Measurements from ENCODE around the gene UGT1A7.
"Not testable (repeated sequence)": the region's sequence is repeated elsewhere in the genome, so short reads cannot be mapped to it uniquely, and the experiment has no call there.

Gene UGT1A7

GRCh38 chr2:233718552-233718951 lies 36.9 kb downstream of the UGT1A7 start, which contains the start of gene UGT1A4:
Gene UGT1A4, plus strand, starts transcription at chr2:233718736. Its CDS starts 85 bp downstream, at chr2:233718821.
- no peak for DNase-seq (ENCODE audit: low read depth)
- H3K9me3 ChIP-seq (ENCODE audit: control insufficient read depth, low read length) = peaks cover 5% of the 10 kb centered on the region
- no peak within 1 kb of the TSS for H3K4me3 ChIP-seq (ENCODE audit: low read length)
- H3K9ac ChIP-seq (ENCODE audit: low read length) = no peak within 1 kb of the TSS
- H3K36me3 ChIP-seq (ENCODE audit: control insufficient read depth, insufficient read depth, low read length, severe bottlenecking) = no peaks in the 10 kb centered on the region
- H3K4me1 ChIP-seq (ENCODE audit: control insufficient read depth, insufficient read depth, low read length) = no peaks in the 10 kb centered on the region
- peaks cover 32% of the 10 kb centered on the region for H3K27me3 ChIP-seq (replicated peaks; ENCODE audit: control insufficient read depth, insufficient read depth, low read length)

GRCh38 chr2:233728723-233729301 lies 47.1 kb downstream of the UGT1A7 start, which contains the start of gene UGT1A3:
Gene UGT1A3, plus strand, starts transcription at chr2:233729042. Its CDS starts 85 bp downstream, at chr2:233729127.
- H3K27me3 ChIP-seq (replicated peaks; ENCODE audit: control insufficient read depth, insufficient read depth, low read length) = peaks cover 5% of the 10 kb centered on the region
- no peaks in the 10 kb centered on the region for H3K4me1 ChIP-seq (ENCODE audit: control insufficient read depth, insufficient read depth, low read length)
- DNase-seq (ENCODE audit: low read depth) = no peak
- H3K4me3 ChIP-seq (ENCODE audit: low read length) = no peak within 1 kb of the TSS
- no peaks in the 10 kb centered on the region for H3K9me3 ChIP-seq (ENCODE audit: control insufficient read depth, low read length)
- H3K9ac ChIP-seq (ENCODE audit: low read length) = no peak within 1 kb of the TSS
- no peaks in the 10 kb centered on the region for H3K36me3 ChIP-seq (ENCODE audit: control insufficient read depth, insufficient read depth, low read length, severe bottlenecking)

- not testable (repeated sequence) for H3K4me1 ChIP-seq (ENCODE audit: control insufficient read depth, insufficient read depth, low read length); H3K36me3 ChIP-seq (ENCODE audit: control insufficient read depth, insufficient read depth, low read length, severe bottlenecking); H3K4me3 ChIP-seq (ENCODE audit: low read length); H3K9ac ChIP-seq (ENCODE audit: low read length); H3K9me3 ChIP-seq (ENCODE audit: control insufficient read depth, low read length); DNase-seq (ENCODE audit: low read depth)
- H3K27me3 ChIP-seq (replicated peaks; ENCODE audit: control insufficient read depth, insufficient read depth, low read length) = peaks cover 10% of the 10 kb centered on the region
Measured at GRCh38 chr2:233736868-233737653, 55.4 kb downstream of the UGT1A7 start.

- Histone ChIP-seq H3K9me3 (ENCODE audit: control insufficient read depth, low read length) (no peaks in the 10 kb centered on the region), H3K4me1 (ENCODE audit: control insufficient read depth, insufficient read depth, low read length) (no peaks in the 10 kb centered on the region), H3K4me3 (ENCODE audit: low read length) (no peak overlapping the region), H3K27me3 (replicated peaks; ENCODE audit: control insufficient read depth, insufficient read depth, low read length) (peaks cover 14% of the 10 kb centered on the region), H3K36me3 (ENCODE audit: control insufficient read depth, insufficient read depth, low read length, severe bottlenecking) (no peaks in the 10 kb centered on the region), H3K9ac (ENCODE audit: low read length) (no peak overlapping the region)
- DNase-seq (ENCODE audit: low read depth) = no peak
Measured at GRCh38 chr2:233740870-233741269, 59.2 kb downstream of the UGT1A7 start.

- DNase-seq (ENCODE audit: low read depth) = no peak
- no peaks in the 10 kb centered on the region for H3K36me3 ChIP-seq (ENCODE audit: control insufficient read depth, insufficient read depth, low read length, severe bottlenecking)
- no peaks in the 10 kb centered on the region for H3K4me1 ChIP-seq (ENCODE audit: control insufficient read depth, insufficient read depth, low read length)
- no peak overlapping the region for H3K4me3 ChIP-seq (ENCODE audit: low read length)
- H3K27me3 ChIP-seq (replicated peaks; ENCODE audit: control insufficient read depth, insufficient read depth, low read length) = peaks cover 10% of the 10 kb centered on the region
- H3K9ac ChIP-seq (ENCODE audit: low read length) = no peak overlapping the region
- no peaks in the 10 kb centered on the region for H3K9me3 ChIP-seq (ENCODE audit: control insufficient read depth, low read length)
Measured at GRCh38 chr2:233743464-233744259, 62.0 kb downstream of the UGT1A7 start.

GRCh38 chr2:233745073-233745755 lies 63.5 kb downstream of the UGT1A7 start:
- Histone ChIP-seq H3K27me3 (replicated peaks; ENCODE audit: control insufficient read depth, insufficient read depth, low read length) (peaks cover 10% of the 10 kb centered on the region), H3K9ac (ENCODE audit: low read length) (no peak overlapping the region), H3K4me3 (ENCODE audit: low read length) (no peak overlapping the region), H3K4me1 (ENCODE audit: control insufficient read depth, insufficient read depth, low read length) (no peaks in the 10 kb centered on the region), H3K36me3 (ENCODE audit: control insufficient read depth, insufficient read depth, low read length, severe bottlenecking) (no peaks in the 10 kb centered on the region), H3K9me3 (ENCODE audit: control insufficient read depth, low read length) (no peaks in the 10 kb centered on the region)
- no peak for DNase-seq (ENCODE audit: low read depth)

- not testable (repeated sequence) for H3K4me1 ChIP-seq (ENCODE audit: control insufficient read depth, insufficient read depth, low read length); H3K9me3 ChIP-seq (ENCODE audit: control insufficient read depth, low read length); DNase-seq (ENCODE audit: low read depth); H3K27me3 ChIP-seq (replicated peaks; ENCODE audit: control insufficient read depth, insufficient read depth, low read length); H3K4me3 ChIP-seq (ENCODE audit: low read length); H3K36me3 ChIP-seq (ENCODE audit: control insufficient read depth, insufficient read depth, low read length, severe bottlenecking); H3K9ac ChIP-seq (ENCODE audit: low read length)
Measured at GRCh38 chr2:233745838-233746237, 64.1 kb downstream of the UGT1A7 start.

- no peak for DNase-seq (ENCODE audit: low read depth)
- Histone ChIP-seq H3K9me3 (ENCODE audit: control insufficient read depth, low read length) (peaks cover 4% of the 10 kb centered on the region), H3K9ac (ENCODE audit: low read length) (no peak overlapping the region), H3K36me3 (ENCODE audit: control insufficient read depth, insufficient read depth, low read length, severe bottlenecking) (no peaks in the 10 kb centered on the region), H3K4me3 (ENCODE audit: low read length) (no peak overlapping the region), H3K27me3 (replicated peaks; ENCODE audit: control insufficient read depth, insufficient read depth, low read length) (peaks cover 7% of the 10 kb centered on the region), H3K4me1 (ENCODE audit: control insufficient read depth, insufficient read depth, low read length) (no peaks in the 10 kb centered on the region)
Measured at GRCh38 chr2:233746475-233747282, 65.0 kb downstream of the UGT1A7 start.

GRCh38 chr2:233747283-233747544 lies 65.5 kb downstream of the UGT1A7 start:
- Histone ChIP-seq H3K4me3 (ENCODE audit: low read length) (no peak overlapping the region), H3K9ac (ENCODE audit: low read length) (no peak overlapping the region), H3K4me1 (ENCODE audit: control insufficient read depth, insufficient read depth, low read length) (no peaks in the 10 kb centered on the region), H3K9me3 (ENCODE audit: control insufficient read depth, low read length) (peaks cover 4% of the 10 kb centered on the region), H3K36me3 (ENCODE audit: control insufficient read depth, insufficient read depth, low read length, severe bottlenecking) (no peaks in the 10 kb centered on the region), H3K27me3 (replicated peaks; ENCODE audit: control insufficient read depth, insufficient read depth, low read length) (peaks cover 4% of the 10 kb centered on the region)
- DNase-seq (ENCODE audit: low read depth) = no peak

- not testable (repeated sequence) for DNase-seq (ENCODE audit: low read depth); H3K4me1 ChIP-seq (ENCODE audit: control insufficient read depth, insufficient read depth, low read length); H3K9ac ChIP-seq (ENCODE audit: low read length); H3K36me3 ChIP-seq (ENCODE audit: control insufficient read depth, insufficient read depth, low read length, severe bottlenecking); H3K9me3 ChIP-seq (ENCODE audit: control insufficient read depth, low read length); H3K27me3 ChIP-seq (replicated peaks; ENCODE audit: control insufficient read depth, insufficient read depth, low read length); H3K4me3 ChIP-seq (ENCODE audit: low read length)
Measured at GRCh38 chr2:233750689-233751088, 69.0 kb downstream of the UGT1A7 start.
